Peyer's patch (tissue), 4 donors: Measurements from ENCODE around the gene IRAK4. TPM values are rescaled to one million over a fixed set of nuclear protein-coding genes. Genes with fewer than 3 reads are reported as not detected.

Experiments
- DNase-seq, 3 donors: peaks; one replicate each; pipeline ENCODE4 v3.0.0-alpha.2; 2017 to 2019
- H3K27ac ChIP-seq, 4 donors: fragments of 200-600 bp; sonication (generic); one replicate each; pipeline ENCODE4 v1.5.1; 2016 to 2019
- H3K27me3 ChIP-seq, 2 donors: fragments of 200-600 bp; sonication (generic); one replicate each; pipeline ENCODE4 v1.5.1; 2019
- H3K36me3 ChIP-seq, 3 donors: fragments of 200-600 bp; sonication (generic); one replicate each; pipeline ENCODE4 v1.5.1; 2016 to 2019
- H3K4me1 ChIP-seq, 4 donors: fragments of 200-600 bp; sonication (generic); one replicate each; pipeline ENCODE4 v1.5.1; 2016 to 2019
- H3K4me3 ChIP-seq, 4 donors: fragments of 200-600 bp; sonication (generic); 1 replicate in 3 of 4; 2 replicates in 1 of 4; pipeline ENCODE4 v1.5.1; 2016 to 2019; ENCODE audit warnings: mild to moderate bottlenecking in 1 of 4
- H3K9me3 ChIP-seq, 4 donors: fragments of 200-600 bp; sonication (generic); one replicate each; pipeline ENCODE4 v1.5.1; 2016 to 2019; ENCODE audit warnings: mild to moderate bottlenecking in 1 of 4
- POLR2A ChIP-seq, 2 donors: fragments of 450-650 bp; IDR thresholded peaks; one replicate each; pipeline ENCODE4 v1.5.1; 2017; ENCODE audit warnings: antibody characterized with exemption in 2 of 2, mild to moderate bottlenecking in 2 of 2, moderate library complexity in 2 of 2
- total RNA-seq, 4 donors: library from RNA; depleted of rRNA; stranded (reverse); fragments of >200 nt; gene quantifications; one replicate each; pipeline ENCODE4 v1.1.0, GENCODE V29; 2016
- TF ChIP-seq, protein P1 (sequence below), 6 experiments: fragments of 450-650 bp in 4 of 6; fragments of 200-600 bp in 2 of 6; sonication (generic) in 1 of 6; IDR thresholded peaks; one replicate each; pipeline ENCODE4 v1.5.1; 2017 to 2019; ENCODE audit warnings: antibody characterized with exemption in 6 of 6, mild to moderate bottlenecking in 3 of 6, moderate library complexity in 1 of 6

Gene IRAK4
- total RNA-seq, 4 donors from 2014 or later: 28.9 to 49.5 (median 41.3) TPM

- no peaks in the 10 kb centered on the region for H3K4me1 ChIP-seq
- no peak overlapping the region for H3K4me3 ChIP-seq
- DNase-seq: no peak
- TF ChIP-seq, protein P1, sequence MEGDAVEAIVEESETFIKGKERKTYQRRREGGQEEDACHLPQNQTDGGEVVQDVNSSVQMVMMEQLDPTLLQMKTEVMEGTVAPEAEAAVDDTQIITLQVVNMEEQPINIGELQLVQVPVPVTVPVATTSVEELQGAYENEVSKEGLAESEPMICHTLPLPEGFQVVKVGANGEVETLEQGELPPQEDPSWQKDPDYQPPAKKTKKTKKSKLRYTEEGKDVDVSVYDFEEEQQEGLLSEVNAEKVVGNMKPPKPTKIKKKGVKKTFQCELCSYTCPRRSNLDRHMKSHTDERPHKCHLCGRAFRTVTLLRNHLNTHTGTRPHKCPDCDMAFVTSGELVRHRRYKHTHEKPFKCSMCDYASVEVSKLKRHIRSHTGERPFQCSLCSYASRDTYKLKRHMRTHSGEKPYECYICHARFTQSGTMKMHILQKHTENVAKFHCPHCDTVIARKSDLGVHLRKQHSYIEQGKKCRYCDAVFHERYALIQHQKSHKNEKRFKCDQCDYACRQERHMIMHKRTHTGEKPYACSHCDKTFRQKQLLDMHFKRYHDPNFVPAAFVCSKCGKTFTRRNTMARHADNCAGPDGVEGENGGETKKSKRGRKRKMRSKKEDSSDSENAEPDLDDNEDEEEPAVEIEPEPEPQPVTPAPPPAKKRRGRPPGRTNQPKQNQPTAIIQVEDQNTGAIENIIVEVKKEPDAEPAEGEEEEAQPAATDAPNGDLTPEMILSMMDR (IDR thresholded peaks at IDR 0.05): no peak
- no peak for TF ChIP-seq POLR2A (IDR thresholded peaks at IDR 0.05)
- peaks cover 0 to 69% (median 0%) of the 10 kb centered on the region in 3 donors for H3K36me3 ChIP-seq
- H3K27me3 ChIP-seq: no peaks in the 10 kb centered on the region
- H3K9me3 ChIP-seq: no peaks in the 10 kb centered on the region
- no peak overlapping the region for H3K27ac ChIP-seq
Measured at GRCh38 chr12:43795716-43796280, 37.0 kb downstream of the IRAK4 start.

DNA sequence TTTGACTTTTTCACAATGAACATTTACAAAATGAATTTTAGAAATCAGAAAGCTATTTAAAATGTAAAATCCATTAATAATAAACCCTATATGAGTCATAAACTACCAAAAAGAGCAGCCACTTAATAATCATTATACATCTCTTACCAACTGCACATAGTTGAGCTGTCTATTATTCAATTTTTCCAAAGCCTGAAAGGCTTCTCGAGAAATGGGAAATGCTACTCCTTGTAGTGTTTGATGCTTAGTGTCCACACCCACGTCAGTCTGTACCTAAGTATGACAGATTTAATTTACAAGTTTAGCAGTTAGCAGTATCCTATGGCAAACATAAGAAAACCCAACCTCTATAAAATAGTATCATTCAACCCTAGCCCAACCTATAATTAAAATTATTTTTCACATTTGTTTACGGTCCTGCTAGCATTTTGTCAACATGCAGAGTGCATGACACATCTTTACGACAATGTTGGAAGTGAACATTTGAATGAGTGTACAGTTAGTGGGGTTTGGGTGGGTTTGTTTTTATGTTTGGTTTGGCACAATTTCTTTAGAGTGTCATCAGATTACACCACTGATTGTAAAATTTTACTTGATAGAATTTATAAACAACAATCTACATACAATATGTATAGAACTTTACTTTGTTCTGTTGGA, 38.9 kb downstream of the IRAK4 start:
- H3K36me3 ChIP-seq: peaks cover 0 to 79% (median 0%) of the 10 kb centered on the region in 3 donors

GRCh38 chr12:43805149-43805859, 46.6 kb downstream of the IRAK4 start:
- peak overlapping the region; percentile 82 to 96 (median 92) for H3K4me3 ChIP-seq
- DNase-seq: no peak
- TF ChIP-seq, protein P1 (IDR thresholded peaks at IDR 0.05): no peak
- TF ChIP-seq POLR2A (IDR thresholded peaks at IDR 0.05): no peak
- peaks cover 0 to 27% (median 0%) of the 10 kb centered on the region in 3 donors for H3K36me3 ChIP-seq
- peaks cover 0 to 28% (median 3%) of the 10 kb centered on the region in 4 donors for H3K4me1 ChIP-seq
- no peaks in the 10 kb centered on the region for H3K9me3 ChIP-seq
- peak overlapping the region; percentile 94 to 98 (median 94) for H3K27ac ChIP-seq
- no peaks in the 10 kb centered on the region for H3K27me3 ChIP-seq

More for the DNA sequence above, 38.9 kb downstream of the IRAK4 start:
- no peak for DNase-seq
- Histone ChIP-seq H3K9me3 (no peaks in the 10 kb centered on the region), H3K27me3 (no peaks in the 10 kb centered on the region), H3K4me1 (no peaks in the 10 kb centered on the region), H3K27ac (no peak overlapping the region), H3K4me3 (no peak overlapping the region)
- TF ChIP-seq, protein P1 (IDR thresholded peaks at IDR 0.05): no peak
- no peak for TF ChIP-seq POLR2A (IDR thresholded peaks at IDR 0.05)

DNA sequence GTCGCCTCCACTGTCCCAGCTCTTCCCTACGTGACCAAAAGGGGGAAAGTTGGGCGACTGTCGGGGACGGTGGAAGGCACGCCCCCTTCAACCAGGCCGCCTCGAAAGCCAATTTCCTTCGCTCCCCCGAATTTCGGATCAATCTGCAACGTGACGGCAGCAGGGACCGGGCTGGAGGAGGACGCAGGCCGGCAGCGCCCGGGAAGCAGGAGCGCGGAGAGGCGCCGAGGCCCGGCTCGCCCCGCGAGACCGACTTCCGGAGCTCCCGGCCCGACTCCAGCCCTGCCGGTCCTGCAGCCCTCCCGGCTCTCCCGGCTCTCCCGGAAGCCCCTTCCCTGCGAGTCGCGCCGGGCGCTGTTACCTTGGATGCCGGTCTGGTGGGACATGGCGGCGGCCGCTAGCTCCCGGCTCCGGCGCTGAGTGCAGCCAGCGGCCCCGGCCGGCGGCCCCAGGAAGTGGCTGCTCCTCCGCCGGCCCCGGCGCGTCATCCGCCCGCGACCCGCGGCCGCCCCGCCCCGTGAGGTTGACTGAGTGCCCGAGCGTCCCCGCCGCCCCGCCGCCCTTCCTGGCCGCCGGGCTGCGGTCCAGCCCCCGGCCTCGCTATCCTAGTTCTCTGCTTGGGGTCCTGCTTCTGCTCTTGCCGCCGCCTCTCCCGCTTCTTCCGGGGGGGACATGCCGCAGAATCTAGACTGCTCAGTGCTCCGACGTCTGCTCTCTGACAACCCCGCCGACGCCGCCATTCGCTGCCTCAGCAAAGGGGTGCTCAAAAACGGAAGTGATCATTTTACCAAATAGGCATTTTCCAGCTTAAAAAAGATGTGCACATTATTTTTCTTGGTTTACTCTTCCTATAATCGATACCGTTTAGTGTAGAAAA, 47.3 kb downstream of the IRAK4 start, which contains the start of gene TWF1:
Gene TWF1, minus strand, starts transcription at position 458 of the 877 bp plus-strand sequence. Its CDS starts 72 bp downstream, at position 386.
- TF ChIP-seq, protein P1 (IDR thresholded peaks at IDR 0.05): peak in 4 of 6 experiments; percentile 9 to 44 (median 32)
- TF ChIP-seq POLR2A (IDR thresholded peaks at IDR 0.05): peak; percentile 70 to 92
- Histone ChIP-seq H3K36me3 (peaks cover 0 to 19% (median 0%) of the 10 kb centered on the region in 3 donors), H3K27me3 (no peaks in the 10 kb centered on the region), H3K27ac (peak within 1 kb of the TSS; percentile 94 to 98 (median 94)), H3K9me3 (no peaks in the 10 kb centered on the region), H3K4me3 (peak within 1 kb of the TSS; percentile 82 to 96 (median 92)), H3K4me1 (peaks cover 0 to 28% (median 3%) of the 10 kb centered on the region in 4 donors)
- DNase-seq: peak; percentile 85 to 95 (median 93)

DNA sequence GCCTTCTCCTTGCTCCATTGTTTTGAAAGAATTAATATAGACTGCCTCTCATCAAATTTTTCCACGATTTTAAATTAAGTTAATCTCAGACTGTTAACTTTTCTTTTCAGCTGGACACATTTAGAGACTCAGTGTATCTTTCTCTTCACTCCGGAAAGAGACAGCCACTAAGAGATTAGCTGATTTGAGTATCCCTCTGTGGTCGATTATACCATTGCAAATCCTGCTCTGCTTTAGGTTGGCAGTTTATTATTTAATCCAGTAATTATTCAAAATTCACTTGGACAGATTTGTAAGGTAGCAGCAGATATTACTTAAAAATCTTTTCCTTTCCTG, 48.0 kb downstream of the IRAK4 start:
- TF ChIP-seq POLR2A (IDR thresholded peaks at IDR 0.05): no peak
- TF ChIP-seq, protein P1 (IDR thresholded peaks at IDR 0.05): no peak
- no peaks in the 10 kb centered on the region for H3K27me3 ChIP-seq
- H3K9me3 ChIP-seq: no peaks in the 10 kb centered on the region
- peaks cover 0 to 15% (median 0%) of the 10 kb centered on the region in 3 donors for H3K36me3 ChIP-seq
- no peak for DNase-seq
- H3K27ac ChIP-seq: peak overlapping the region; percentile 94 to 98 (median 94)
- peaks cover 0 to 28% (median 3%) of the 10 kb centered on the region in 4 donors for H3K4me1 ChIP-seq
- H3K4me3 ChIP-seq: peak overlapping the region; percentile 82 to 96 (median 92)
